HG03095 (cell line): ENCODE measurements around the gene SMLR1.

Experiments
- ATAC-seq: cut with Tn5 transposase; IDR thresholded peaks from one replicate; pipeline ENCODE4 v1.9.1; 2021; ENCODE audit warnings: moderate library complexity; ENCODE audit not compliant: unreplicated experiment

SMLR1 gene

DNA sequence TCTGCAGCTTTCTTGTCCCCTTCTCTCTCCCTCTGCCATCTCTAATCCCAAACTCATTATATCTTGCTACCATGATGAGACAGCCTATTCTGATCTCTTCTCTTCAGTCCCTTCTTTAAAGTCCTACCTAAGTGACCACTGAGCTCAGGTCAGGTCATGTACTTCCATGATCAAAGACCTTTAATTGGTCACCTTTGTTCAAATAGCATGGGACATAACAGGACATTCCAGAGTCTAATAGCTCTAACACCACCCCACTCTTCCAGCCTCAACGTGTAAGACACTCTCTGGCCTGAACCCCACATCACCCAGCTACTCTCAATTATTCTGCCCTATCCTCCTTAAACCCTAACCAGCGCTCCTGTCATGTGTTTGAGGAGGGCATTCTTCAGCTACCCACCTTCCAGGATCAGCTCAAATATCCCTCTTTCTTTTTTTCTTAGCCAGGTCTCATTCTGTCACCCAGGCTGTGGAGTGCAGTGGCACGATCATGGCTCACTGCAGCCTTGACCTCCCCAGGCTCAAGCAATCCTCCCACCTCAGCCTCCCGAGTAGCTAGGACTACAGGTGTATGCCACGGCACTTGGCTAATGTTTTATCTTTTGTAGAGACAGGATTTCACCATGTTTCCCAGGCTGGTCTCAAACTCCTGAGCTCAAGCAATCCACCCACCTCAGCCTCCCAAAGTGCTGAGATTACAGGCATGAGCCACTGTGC, 2.1 kb upstream of the SMLR1 start:
- ATAC-seq = no peak

GRCh38 chr6:130825772-130826441, 1.3 kb upstream of the SMLR1 start:
- no peak for ATAC-seq

GRCh38 chr6:130826442-130827246, 562 bp upstream of the SMLR1 start:
- no peak for ATAC-seq

- no peak for ATAC-seq
Observed at GRCh38 chr6:130829333-130829910, 2.2 kb downstream of the SMLR1 start.

- no peak for ATAC-seq
Observed at GRCh38 chr6:130831607-130832006, 4.4 kb downstream of the SMLR1 start.

DNA sequence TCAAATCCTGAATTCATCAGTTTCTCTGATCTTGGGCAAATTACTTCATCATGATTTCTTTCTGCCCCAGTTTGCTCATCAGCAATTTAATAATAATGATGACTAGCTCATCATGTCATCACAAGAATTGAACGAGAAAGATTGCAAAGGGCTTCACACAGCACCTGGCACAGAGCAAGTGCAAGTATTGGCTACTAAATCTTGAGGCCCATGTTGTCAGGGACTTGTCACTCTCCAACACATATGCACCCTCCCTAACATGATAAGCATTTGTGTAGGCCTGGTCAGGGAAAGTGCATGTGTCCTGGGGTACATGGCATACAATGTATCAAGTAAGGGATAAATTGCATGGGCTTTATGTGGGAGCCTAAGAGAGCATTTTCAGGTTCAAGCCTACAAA, 6.4 kb downstream of the SMLR1 start:
- no peak for ATAC-seq

- ATAC-seq = no peak
Observed at GRCh38 chr6:130834482-130835251, 7.5 kb downstream of the SMLR1 start.

DNA sequence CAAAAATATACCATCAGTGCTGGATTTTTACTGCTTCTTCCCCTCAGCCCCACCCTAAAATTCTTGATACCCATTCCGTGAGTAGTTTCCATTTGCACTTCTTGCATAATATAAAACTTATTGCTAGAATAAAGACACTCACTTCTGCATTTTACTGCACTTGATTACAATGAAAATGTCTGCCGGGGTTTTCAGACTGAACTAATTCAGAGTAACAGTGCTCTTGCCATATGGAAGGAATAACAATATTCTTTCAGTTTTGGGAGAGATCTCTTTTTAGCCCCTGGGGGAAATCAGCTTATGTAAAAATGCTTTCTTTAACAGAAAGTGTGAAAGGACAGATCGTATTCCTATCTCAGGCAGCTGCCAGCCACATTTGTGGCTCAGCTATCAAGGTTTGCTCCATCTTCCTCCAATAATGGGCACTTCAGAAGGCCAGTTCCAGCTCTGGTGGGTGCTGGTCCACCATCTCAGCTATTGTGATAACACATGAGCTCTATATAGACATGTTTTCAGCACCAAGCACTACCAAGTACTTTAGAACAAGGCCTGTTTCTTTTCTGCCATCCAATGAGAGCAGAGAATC, 8.9 kb downstream of the SMLR1 start:
- ATAC-seq = no peak

DNA sequence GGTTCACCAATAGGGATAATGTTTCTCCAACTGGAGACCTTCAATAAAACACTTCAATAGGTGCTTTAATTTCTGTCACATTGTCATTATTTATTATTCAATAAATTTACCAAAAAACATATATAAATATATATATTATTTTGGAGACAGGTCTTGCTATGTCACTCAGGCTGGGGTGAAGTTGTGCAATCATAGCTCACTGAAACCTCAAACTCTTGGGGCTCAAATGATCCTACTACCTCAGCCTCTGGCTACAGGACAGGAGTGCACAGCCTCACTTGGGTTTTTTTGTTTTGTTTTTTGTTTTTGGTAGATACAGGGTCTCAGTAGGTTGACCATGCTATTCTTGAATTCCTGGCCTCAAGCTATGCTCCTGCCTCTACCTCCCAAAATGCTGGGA, 9.9 kb downstream of the SMLR1 start:
- ATAC-seq = no peak

DNA sequence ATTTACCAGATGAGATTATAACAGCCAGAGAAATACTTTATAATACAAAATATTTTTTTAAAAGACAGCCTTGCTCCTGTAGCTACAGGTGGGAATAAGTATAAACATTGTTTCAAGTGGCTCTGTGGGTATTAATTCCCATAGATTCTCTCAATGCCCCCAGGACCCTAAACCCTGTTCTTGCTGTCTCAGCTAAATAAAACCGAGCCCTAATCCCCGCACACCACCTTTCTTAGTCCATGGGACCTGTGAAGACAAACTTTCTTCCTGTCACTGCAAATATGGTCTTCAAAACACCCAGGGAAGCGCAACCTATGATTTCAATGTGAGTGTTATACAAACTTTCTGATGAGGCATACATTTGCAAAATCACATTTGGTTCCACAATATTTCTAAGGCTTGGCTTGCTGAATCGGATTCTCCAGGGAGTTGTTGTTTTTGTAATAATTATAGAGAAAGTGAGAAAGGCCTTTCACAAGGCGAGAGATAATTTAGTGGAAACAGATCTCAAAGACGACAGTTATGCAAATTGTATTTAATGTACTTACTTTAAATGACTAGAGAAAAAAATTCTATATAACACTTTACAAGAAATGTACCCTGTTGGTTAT, 11.1 kb downstream of the SMLR1 start:
- no peak for ATAC-seq

GRCh38 chr6:130838951-130839350, 11.7 kb downstream of the SMLR1 start:
- no peak for ATAC-seq

DNA sequence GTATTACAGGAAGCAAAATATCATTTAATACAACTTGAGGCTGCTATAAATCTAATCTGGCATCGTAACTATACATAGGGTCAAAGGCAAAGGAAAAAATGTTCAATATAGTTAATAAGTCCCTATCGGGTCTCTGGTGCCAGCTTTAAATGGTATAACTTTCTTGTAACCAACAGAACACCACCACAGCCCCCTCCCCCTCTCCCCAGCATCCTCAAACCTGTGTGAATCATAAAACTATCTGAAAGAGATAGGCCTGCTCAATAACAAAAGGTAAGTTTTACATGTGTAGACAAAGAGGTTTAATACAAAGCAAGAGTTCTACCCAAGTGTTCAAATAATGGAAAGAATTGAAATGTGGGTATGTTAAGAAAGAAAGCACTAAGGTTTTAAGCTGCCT, 12.2 kb downstream of the SMLR1 start:
- ATAC-seq = no peak

DNA sequence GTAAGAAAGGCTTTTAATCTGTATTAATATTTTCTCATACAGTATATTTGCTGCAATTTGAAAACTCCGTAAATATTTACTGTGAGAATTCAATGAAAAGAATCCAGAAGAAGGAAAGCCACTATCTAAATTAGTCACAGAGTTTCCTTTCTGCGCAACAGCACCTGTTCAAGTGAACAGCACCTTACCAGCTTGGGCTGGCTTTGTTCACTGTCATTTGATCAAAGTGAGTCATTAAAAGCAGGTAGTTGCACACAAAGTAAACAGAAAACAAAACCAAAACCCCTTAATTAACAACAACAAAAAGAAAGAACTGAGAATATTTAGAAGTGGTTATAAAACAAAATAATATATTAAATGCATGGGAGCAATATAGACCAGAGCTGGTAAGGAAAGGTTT, 12.8 kb downstream of the SMLR1 start:
- ATAC-seq = no peak

- no peak for ATAC-seq
Observed at GRCh38 chr6:130841128-130841728, 14.0 kb downstream of the SMLR1 start.

DNA sequence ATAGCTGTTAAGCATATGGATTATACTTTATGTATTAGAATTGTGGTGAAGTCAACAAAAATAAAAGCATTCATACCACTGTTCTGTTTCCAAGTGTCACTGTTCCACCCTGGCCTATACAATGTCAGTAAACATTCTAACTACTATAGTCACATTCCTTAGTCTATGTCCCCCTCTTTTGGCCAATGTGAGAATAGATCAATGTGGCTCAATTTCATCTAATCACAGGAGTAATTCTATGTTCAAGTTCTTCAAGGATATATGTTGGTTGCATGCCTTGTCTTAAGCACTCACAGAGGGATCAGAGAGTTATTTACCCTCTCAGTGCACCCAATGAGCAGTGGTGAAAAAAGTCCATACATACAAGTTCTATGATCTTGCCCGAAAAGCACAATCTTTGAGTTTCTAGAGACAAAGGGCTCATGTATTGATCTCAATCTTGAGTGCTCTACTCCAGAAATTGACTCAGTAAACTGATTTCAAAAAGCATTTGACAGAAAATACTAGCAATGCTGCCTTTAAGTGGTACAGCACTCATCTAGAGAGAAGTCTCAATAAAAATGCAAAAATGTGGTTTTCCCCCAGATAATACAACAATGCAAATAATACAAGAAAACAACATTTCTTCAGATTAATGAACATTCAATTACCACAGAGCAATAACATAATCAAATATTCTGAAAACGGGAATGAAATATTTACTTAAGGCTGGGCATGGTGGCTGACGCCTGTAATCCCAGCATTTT, 16.5 kb downstream of the SMLR1 start:
- peak; percentile 82 for ATAC-seq

- no peak for ATAC-seq
Observed at GRCh38 chr6:130846501-130846900, 19.3 kb downstream of the SMLR1 start.

- no peak for ATAC-seq
Observed at GRCh38 chr6:130847001-130847910, 20.1 kb downstream of the SMLR1 start.

GRCh38 chr6:130848945-130849344, 21.7 kb downstream of the SMLR1 start:
- peak; percentile 81 for ATAC-seq
